Fibroblast of peridontal ligament (primary cell): ENCODE measurements around the gene NPSR1.
"Not testable (repeated sequence)": the region's sequence is repeated elsewhere in the genome, so short reads cannot be mapped to it uniquely, and the experiment has no call there.

Experiments used
- DNase-seq: peaks from one replicate; pipeline ENCODE4 v3.0.0-alpha.2; 2010; ENCODE audit errors: extremely low read depth

NPSR1 gene

GRCh38 chr7:34657632-34658268, at the start of gene NPSR1:
Gene NPSR1 (plus strand): TSS chr7:34658218. CDS start chr7:34658413, 195 bp downstream.
- no peak for DNase-seq

GRCh38 chr7:34612661-34613060, 45.4 kb upstream of the NPSR1 start:
- no peak for DNase-seq

GRCh38 chr7:34620425-34620824, 37.6 kb upstream of the NPSR1 start:
- no peak for DNase-seq

GRCh38 chr7:34622182-34622581, 35.8 kb upstream of the NPSR1 start:
- no peak for DNase-seq

- no peak for DNase-seq
Observed at GRCh38 chr7:34622771-34623250, 35.2 kb upstream of the NPSR1 start.

GRCh38 chr7:34628618-34629017, 29.4 kb upstream of the NPSR1 start:
- DNase-seq, result not testable (repeated sequence)

GRCh38 chr7:34652809-34653208, 5.2 kb upstream of the NPSR1 start:
- no peak for DNase-seq

- DNase-seq, result no peak
Observed at GRCh38 chr7:34653787-34654186, 4.2 kb upstream of the NPSR1 start.

GRCh38 chr7:34655384-34655783, 2.6 kb upstream of the NPSR1 start:
- DNase-seq, result no peak

GRCh38 chr7:34656041-34656440, 2.0 kb upstream of the NPSR1 start:
- no peak for DNase-seq

GRCh38 chr7:34659472-34660075, 1.6 kb downstream of the NPSR1 start:
- no peak for DNase-seq

- no peak for DNase-seq
Observed at GRCh38 chr7:34662058-34662708, 4.2 kb downstream of the NPSR1 start.

GRCh38 chr7:34664755-34665154, 6.7 kb downstream of the NPSR1 start:
- no peak for DNase-seq

GRCh38 chr7:34672430-34672829, 14.4 kb downstream of the NPSR1 start:
- no peak for DNase-seq

- no peak for DNase-seq
Observed at GRCh38 chr7:34673066-34673465, 15.0 kb downstream of the NPSR1 start.

GRCh38 chr7:34675749-34676374, 17.8 kb downstream of the NPSR1 start:
- DNase-seq, result no peak

- no peak for DNase-seq
Observed at GRCh38 chr7:34677491-34677890, 19.5 kb downstream of the NPSR1 start.

- DNase-seq, result no peak
Observed at GRCh38 chr7:34687529-34687928, 29.5 kb downstream of the NPSR1 start.

GRCh38 chr7:34696415-34696814, 38.4 kb downstream of the NPSR1 start:
- DNase-seq, result no peak

- no peak for DNase-seq
Observed at GRCh38 chr7:34709771-34710170, 51.8 kb downstream of the NPSR1 start.

- no peak for DNase-seq
Observed at GRCh38 chr7:34718867-34719266, 60.8 kb downstream of the NPSR1 start.

- DNase-seq, result no peak
Observed at GRCh38 chr7:34719636-34720035, 61.6 kb downstream of the NPSR1 start.

GRCh38 chr7:34720289-34720688, 62.3 kb downstream of the NPSR1 start:
- no peak for DNase-seq
